Ammon's horn (tissue), 1 donor: ENCODE data around the gene GRID1.
A peak's percentile ranks its signal among the peaks of the same experiment; 100 is the strongest.

Source experiments
- DNase-seq: peaks from one replicate; pipeline ENCODE4 v3.0.0-alpha.2; 2016; ENCODE audit warnings: low spot score

Gene GRID1

GRCh38 chr10:86266446-86267242 lies 100.0 kb downstream of the GRID1 start:
- DNase-seq: no peak

- DNase-seq: no peak
Measured at GRCh38 chr10:86265895-86266259, 100.7 kb downstream of the GRID1 start.

GRCh38 chr10:86265236-86265894 lies 101.2 kb downstream of the GRID1 start:
- no peak for DNase-seq

- no peak for DNase-seq
Measured at GRCh38 chr10:86264481-86265231, 101.9 kb downstream of the GRID1 start.

GRCh38 chr10:86263907-86264306 lies 102.7 kb downstream of the GRID1 start:
- DNase-seq: no peak

- no peak for DNase-seq
Measured at GRCh38 chr10:86263209-86263608, 103.4 kb downstream of the GRID1 start.

- DNase-seq: peak; percentile 92
Measured at GRCh38 chr10:86262688-86263181, 103.9 kb downstream of the GRID1 start.

- peak; percentile 77 for DNase-seq
Measured at GRCh38 chr10:86261941-86262687, 104.5 kb downstream of the GRID1 start.

GRCh38 chr10:86261470-86261869 lies 105.1 kb downstream of the GRID1 start:
- DNase-seq: no peak

- no peak for DNase-seq
Measured at GRCh38 chr10:86260564-86260963, 106.0 kb downstream of the GRID1 start.

- DNase-seq: no peak
Measured at GRCh38 chr10:86259901-86260562, 106.6 kb downstream of the GRID1 start.

GRCh38 chr10:86258941-86259340 lies 107.7 kb downstream of the GRID1 start:
- DNase-seq: no peak

GRCh38 chr10:86258499-86258898 lies 108.1 kb downstream of the GRID1 start:
- peak; percentile 91 for DNase-seq

- DNase-seq: peak; percentile 1
Measured at GRCh38 chr10:86257683-86258082, 108.9 kb downstream of the GRID1 start.

GRCh38 chr10:86256690-86257315 lies 109.8 kb downstream of the GRID1 start:
- no peak for DNase-seq

- DNase-seq: no peak
Measured at GRCh38 chr10:86255405-86256251, 111.0 kb downstream of the GRID1 start.

GRCh38 chr10:86254526-86255174 lies 111.9 kb downstream of the GRID1 start:
- DNase-seq: no peak

GRCh38 chr10:86254081-86254480 lies 112.5 kb downstream of the GRID1 start:
- no peak for DNase-seq
